Adipocyte (in vitro differentiated cells): ENCODE results near the gene ZNF532.

Source experiments
- DNase-seq: peaks from one replicate; pipeline ENCODE4 v3.0.0-alpha.2; 2015; ENCODE audit warnings: low read depth
- H3K27me3 ChIP-seq: replicated peaks from 2 replicates; pipeline ENCODE4 v1.7.0; 2013; ENCODE audit warnings: mild to moderate bottlenecking, low read length, moderate library complexity; ENCODE audit not compliant: control insufficient read depth, insufficient read depth
- H3K36me3 ChIP-seq: 2 replicates; pipeline ENCODE4 v1.7.0; 2013; ENCODE audit warnings: low read length, mild to moderate bottlenecking, moderate library complexity; ENCODE audit not compliant: control insufficient read depth, insufficient read depth, severe bottlenecking
- H3K4me1 ChIP-seq: 2 replicates; pipeline ENCODE4 v1.7.0; 2013; ENCODE audit warnings: mild to moderate bottlenecking, low read length, moderate library complexity; ENCODE audit not compliant: control insufficient read depth, insufficient read depth
- H3K4me3 ChIP-seq: 2 replicates; pipeline ENCODE4 v1.7.0; 2013; ENCODE audit warnings: mild to moderate bottlenecking, low read length, moderate library complexity
- H3K9ac ChIP-seq: 2 replicates; pipeline ENCODE4 v1.7.0; 2013; ENCODE audit warnings: mild to moderate bottlenecking, low read length, moderate library complexity
- H3K9me3 ChIP-seq: 2 replicates; pipeline ENCODE4 v1.7.0; 2013; ENCODE audit warnings: mild to moderate bottlenecking, low read length, moderate library complexity; ENCODE audit not compliant: control insufficient read depth

The ZNF532 gene

GRCh38 chr18:58831606-58832005, 33.1 kb upstream of the ZNF532 start:
- peak; percentile 35 for DNase-seq
- H3K9me3 ChIP-seq, result no peaks in the 10 kb centered on the region
- no peaks in the 10 kb centered on the region for H3K36me3 ChIP-seq
- no peaks in the 10 kb centered on the region for H3K27me3 ChIP-seq
- no peak overlapping the region for H3K9ac ChIP-seq
- H3K4me3 ChIP-seq, result no peak overlapping the region
- no peaks in the 10 kb centered on the region for H3K4me1 ChIP-seq

- Histone ChIP-seq H3K4me1 (no peaks in the 10 kb centered on the region), H3K4me3 (no peak overlapping the region), H3K36me3 (no peaks in the 10 kb centered on the region), H3K27me3 (no peaks in the 10 kb centered on the region), H3K9ac (no peak overlapping the region), H3K9me3 (no peaks in the 10 kb centered on the region)
- no peak for DNase-seq
Observed at GRCh38 chr18:58838165-58838860, 26.4 kb upstream of the ZNF532 start.

- Histone ChIP-seq H3K4me3 (no peak overlapping the region), H3K36me3 (no peaks in the 10 kb centered on the region), H3K9me3 (no peaks in the 10 kb centered on the region), H3K4me1 (no peaks in the 10 kb centered on the region), H3K9ac (no peak overlapping the region), H3K27me3 (no peaks in the 10 kb centered on the region)
- no peak for DNase-seq
Observed at GRCh38 chr18:58838946-58839345, 25.7 kb upstream of the ZNF532 start.

- Histone ChIP-seq H3K4me3 (no peak overlapping the region), H3K36me3 (no peaks in the 10 kb centered on the region), H3K27me3 (no peaks in the 10 kb centered on the region), H3K9ac (no peak overlapping the region), H3K9me3 (no peaks in the 10 kb centered on the region), H3K4me1 (no peaks in the 10 kb centered on the region)
- DNase-seq, result no peak
Observed at GRCh38 chr18:58842978-58843687, 21.5 kb upstream of the ZNF532 start.

- Histone ChIP-seq H3K9me3 (no peaks in the 10 kb centered on the region), H3K36me3 (no peaks in the 10 kb centered on the region), H3K27me3 (no peaks in the 10 kb centered on the region), H3K4me3 (no peak overlapping the region), H3K9ac (no peak overlapping the region), H3K4me1 (no peaks in the 10 kb centered on the region)
- no peak for DNase-seq
Observed at GRCh38 chr18:58843688-58844035, 21.0 kb upstream of the ZNF532 start.

- Histone ChIP-seq H3K9me3 (no peaks in the 10 kb centered on the region), H3K36me3 (no peaks in the 10 kb centered on the region), H3K4me1 (no peaks in the 10 kb centered on the region), H3K9ac (no peak overlapping the region), H3K4me3 (no peak overlapping the region), H3K27me3 (no peaks in the 10 kb centered on the region)
- no peak for DNase-seq
Observed at GRCh38 chr18:58844871-58845270, 19.8 kb upstream of the ZNF532 start.

GRCh38 chr18:58845928-58846724, 18.6 kb upstream of the ZNF532 start:
- no peaks in the 10 kb centered on the region for H3K9me3 ChIP-seq
- H3K36me3 ChIP-seq, result no peaks in the 10 kb centered on the region
- no peak overlapping the region for H3K9ac ChIP-seq
- DNase-seq, result no peak
- no peaks in the 10 kb centered on the region for H3K27me3 ChIP-seq
- H3K4me1 ChIP-seq, result peaks cover 9% of the 10 kb centered on the region
- H3K4me3 ChIP-seq, result no peak overlapping the region

- H3K9me3 ChIP-seq, result no peaks in the 10 kb centered on the region
- H3K9ac ChIP-seq, result no peak overlapping the region
- H3K27me3 ChIP-seq, result no peaks in the 10 kb centered on the region
- peaks cover 13% of the 10 kb centered on the region for H3K4me1 ChIP-seq
- H3K4me3 ChIP-seq, result no peak overlapping the region
- DNase-seq, result no peak
- no peaks in the 10 kb centered on the region for H3K36me3 ChIP-seq
Observed at GRCh38 chr18:58847383-58848071, 17.1 kb upstream of the ZNF532 start.

- Histone ChIP-seq H3K36me3 (no peaks in the 10 kb centered on the region), H3K4me1 (peaks cover 13% of the 10 kb centered on the region), H3K9ac (no peak overlapping the region), H3K4me3 (no peak overlapping the region), H3K9me3 (no peaks in the 10 kb centered on the region), H3K27me3 (no peaks in the 10 kb centered on the region)
- DNase-seq, result no peak
Observed at GRCh38 chr18:58848685-58849084, 16.0 kb upstream of the ZNF532 start.

- no peak overlapping the region for H3K9ac ChIP-seq
Observed at GRCh38 chr18:58850786-58851469, 13.7 kb upstream of the ZNF532 start.

More at GRCh38 chr18:58850786-58851469, 13.7 kb upstream of the ZNF532 start:
- no peak overlapping the region for H3K4me3 ChIP-seq
- no peak for DNase-seq
- H3K9me3 ChIP-seq, result no peaks in the 10 kb centered on the region
- H3K27me3 ChIP-seq, result no peaks in the 10 kb centered on the region
- H3K4me1 ChIP-seq, result peaks cover 13% of the 10 kb centered on the region
- H3K36me3 ChIP-seq, result no peaks in the 10 kb centered on the region
